ENCODE data around the gene SORCS2. TPM values are rescaled to one million over a fixed set of nuclear protein-coding genes. Genes with fewer than 3 reads are reported as not detected.

Gene SORCS2
- total RNA-seq, 2 donors from 2014 or later: 1.0 to 4.4 TPM

- intact Hi-C loops (cut with DNase I): no loop called here
- WGBS: 98% methylated on average over 3 of the region's 3 CpGs
- no peaks in the 10 kb centered on the region for H3K27me3 ChIP-seq (replicated peaks; ENCODE audit: insufficient read depth)
- H3K4me3 ChIP-seq: no peak overlapping the region
- H3K9me3 ChIP-seq: no peaks in the 10 kb centered on the region
- no peak overlapping the region for H3K27ac ChIP-seq
- no peak for DNase-seq (ENCODE audit: low spot score)
- no peak for TF ChIP-seq POLR2A (IDR thresholded peaks at IDR 0.05)
- TF ChIP-seq CTCF (IDR thresholded peaks at IDR 0.05): no peak
- H3K4me1 ChIP-seq (replicated peaks): no peaks in the 10 kb centered on the region
- H3K36me3 ChIP-seq: no peaks in the 10 kb centered on the region
These were observed 26.1 kb upstream of the SORCS2 start for GRCh38 chr4:7166237-7166636.

GRCh38 chr4:7166981-7167700 is 25.2 kb upstream of the SORCS2 start:
- DNase-seq (ENCODE audit: low spot score): no peak
- H3K36me3 ChIP-seq: no peaks in the 10 kb centered on the region
- no peak overlapping the region for H3K27ac ChIP-seq
- H3K27me3 ChIP-seq (replicated peaks; ENCODE audit: insufficient read depth): no peaks in the 10 kb centered on the region
- H3K4me3 ChIP-seq: no peak overlapping the region
- intact Hi-C loops (cut with DNase I): no loop called here
- H3K9me3 ChIP-seq: no peaks in the 10 kb centered on the region
- H3K4me1 ChIP-seq (replicated peaks): no peaks in the 10 kb centered on the region
- 59% methylated on average over 17 of the region's 17 CpGs for WGBS
- TF ChIP-seq POLR2AphosphoS5 (IDR thresholded peaks at IDR 0.05): no peak
- no peak for TF ChIP-seq CTCF (IDR thresholded peaks at IDR 0.05)
- TF ChIP-seq POLR2A (IDR thresholded peaks at IDR 0.05): no peak

GRCh38 chr4:7167706-7168105 is 24.6 kb upstream of the SORCS2 start:
- TF ChIP-seq POLR2AphosphoS5 (IDR thresholded peaks at IDR 0.05) (no peak), POLR2A (IDR thresholded peaks at IDR 0.05) (no peak), CTCF (IDR thresholded peaks at IDR 0.05) (no peak)
- Histone ChIP-seq H3K27me3 (replicated peaks; ENCODE audit: insufficient read depth) (no peaks in the 10 kb centered on the region), H3K4me3 (no peak overlapping the region), H3K4me1 (replicated peaks) (no peaks in the 10 kb centered on the region), H3K36me3 (no peaks in the 10 kb centered on the region), H3K9me3 (no peaks in the 10 kb centered on the region), H3K27ac (no peak overlapping the region)
- DNase-seq (ENCODE audit: low spot score): no peak
- 53% methylated on average over 4 of the region's 4 CpGs for WGBS
- intact Hi-C loops (cut with DNase I): no loop called here

- TF ChIP-seq POLR2A (IDR thresholded peaks at IDR 0.05) (no peak), CTCF (IDR thresholded peaks at IDR 0.05) (no peak), POLR2AphosphoS5 (IDR thresholded peaks at IDR 0.05) (no peak)
- intact Hi-C loops (cut with DNase I): no loop called here
- H3K4me3 ChIP-seq: no peak overlapping the region
- H3K4me1 ChIP-seq (replicated peaks): no peaks in the 10 kb centered on the region
- DNase-seq (ENCODE audit: low spot score): no peak
- WGBS: 92% methylated on average over 8 of the region's 8 CpGs
- no peaks in the 10 kb centered on the region for H3K9me3 ChIP-seq
- H3K36me3 ChIP-seq: no peaks in the 10 kb centered on the region
- H3K27me3 ChIP-seq (replicated peaks; ENCODE audit: insufficient read depth): no peaks in the 10 kb centered on the region
- H3K27ac ChIP-seq: no peak overlapping the region
These were observed 24.2 kb upstream of the SORCS2 start for GRCh38 chr4:7168106-7168505.

GRCh38 chr4:7169134-7169533 is 23.2 kb upstream of the SORCS2 start:
- no peak for TF ChIP-seq CTCF (IDR thresholded peaks at IDR 0.05)
- no peak for TF ChIP-seq POLR2A (IDR thresholded peaks at IDR 0.05)
- no peak for TF ChIP-seq POLR2AphosphoS5 (IDR thresholded peaks at IDR 0.05)
- Histone ChIP-seq H3K27me3 (replicated peaks; ENCODE audit: insufficient read depth) (no peaks in the 10 kb centered on the region), H3K27ac (no peak overlapping the region), H3K4me1 (replicated peaks) (no peaks in the 10 kb centered on the region), H3K9me3 (no peaks in the 10 kb centered on the region), H3K4me3 (no peak overlapping the region), H3K36me3 (no peaks in the 10 kb centered on the region)
- no peak for DNase-seq (ENCODE audit: low spot score)
- 90% methylated on average over 7 of the region's 7 CpGs for WGBS
- intact Hi-C loops (cut with DNase I): no loop called here

Data from prostate gland (tissue), 2 donors.